IMR-90 (cell line): ENCODE results near the gene NT5C3A. TPM values are rescaled to one million over a fixed set of nuclear protein-coding genes. Genes with fewer than 3 reads are reported as not detected.
A peak's percentile ranks its signal among the peaks of the same experiment; 100 is the strongest.

Experiments used
- ATAC-seq: fragments of 200-7000 bp; cut with Tn5 transposase; 2 replicates; pipeline ENCODE4 v1.9.1; 2020; ENCODE audit warnings: low read depth, mild to moderate bottlenecking, moderate library complexity
- BruUV-seq: library from RNA; stranded (reverse); fragments of 400-500 nt; replicated peaks from 2 replicates; lab custom pipeline; 2021; lab: Mats Ljungman, UMichigan
- CTCF ChIA-PET: fragments of 300-600 bp; formaldehyde crosslinking; extraction: SDS; loops from one replicate; lab custom pipeline; 2021; ENCODE audit warnings: antibody characterized with exemption; lab: Yijun Ruan, JAX
- POLR2A ChIA-PET: fragments of 300-600 bp; sonication (Branson Sonifier 250); formaldehyde crosslinking; loops from one replicate; lab custom pipeline; 2022; ENCODE audit warnings: antibody characterized with exemption; ENCODE audit not compliant: unreplicated experiment; lab: Charles Lee
- DNase-seq: peaks from one replicate; pipeline ENCODE4 v3.0.0; 2013
- H2AFZ ChIP-seq: replicated peaks from 2 replicates; pipeline ENCODE3; 2013; ENCODE audit warnings: low read length, mild to moderate bottlenecking; ENCODE audit not compliant: poor library complexity
- H2AK5ac ChIP-seq: 2 replicates; pipeline ENCODE4 v1.6.1; 2013; ENCODE audit warnings: low read depth, low read length, inconsistent platforms
- H2AK9ac ChIP-seq: replicated peaks from 2 replicates; pipeline ENCODE3; 2013; ENCODE audit warnings: mild to moderate bottlenecking, low read depth, low read length, moderate library complexity; ENCODE audit not compliant: poor library complexity
- H2BK120ac ChIP-seq: 2 replicates; pipeline ENCODE4 v1.6.1; 2013; ENCODE audit warnings: low read depth, low read length, inconsistent platforms
- H2BK15ac ChIP-seq: 3 replicates; pipeline ENCODE4 v1.6.1; 2013; ENCODE audit warnings: low read depth, low read length, inconsistent platforms
- H2BK20ac ChIP-seq: 2 replicates; pipeline ENCODE4 v1.6.1; 2013; ENCODE audit warnings: low read depth, mild to moderate bottlenecking, inconsistent platforms, low read length, moderate library complexity
- H2BK5ac ChIP-seq: 2 replicates; pipeline ENCODE4 v1.6.1; 2013; ENCODE audit warnings: mild to moderate bottlenecking, low read depth, low read length, inconsistent platforms; ENCODE audit not compliant: poor library complexity, severe bottlenecking
- H3K14ac ChIP-seq: replicated peaks from 2 replicates; pipeline ENCODE4 v1.6.1; 2013; ENCODE audit warnings: low read depth, low read length, inconsistent platforms
- H3K18ac ChIP-seq: 2 replicates; pipeline ENCODE4 v1.6.1; 2013; ENCODE audit warnings: low read depth, low read length, control low read depth
- H3K23ac ChIP-seq: 2 replicates; pipeline ENCODE4 v1.6.1; 2013; ENCODE audit warnings: low read depth, low read length, inconsistent platforms
- H3K27ac ChIP-seq: 2 replicates; pipeline ENCODE4 v1.5.1; 2013; ENCODE audit warnings: mild to moderate bottlenecking, control low read depth, low read length; ENCODE audit not compliant: insufficient read depth
- H3K27me3 ChIP-seq: 2 replicates; pipeline ENCODE4 v1.6.1; 2013; ENCODE audit warnings: low read length; ENCODE audit not compliant: control insufficient read depth, insufficient read depth
- H3K36me3 ChIP-seq: 2 replicates; pipeline ENCODE4 v1.6.1; 2013; ENCODE audit warnings: low read length, mixed read lengths; ENCODE audit not compliant: control insufficient read depth, insufficient read depth
- H3K4ac ChIP-seq: 2 replicates; pipeline ENCODE4 v1.6.1; 2013; ENCODE audit warnings: low read depth, low read length, inconsistent platforms
- H3K4me1 ChIP-seq: 2 replicates; pipeline ENCODE4 v1.6.1; 2013; ENCODE audit warnings: low read length, mixed read lengths; ENCODE audit not compliant: control insufficient read depth, insufficient read depth
- H3K4me2 ChIP-seq: 2 replicates; pipeline ENCODE4 v1.6.1; 2013; ENCODE audit warnings: low read depth, mild to moderate bottlenecking, control low read depth, low read length, moderate library complexity
- H3K4me3 ChIP-seq: 2 replicates; pipeline ENCODE4 v1.5.1; 2013; ENCODE audit warnings: low read depth, mild to moderate bottlenecking, control low read depth, low read length, moderate library complexity; ENCODE audit not compliant: insufficient read depth
- H3K56ac ChIP-seq: 2 replicates; pipeline ENCODE4 v1.6.1; 2013; ENCODE audit warnings: low read length, inconsistent platforms; ENCODE audit not compliant: insufficient read depth; ENCODE audit errors: extremely low read depth
- H3K79me1 ChIP-seq, 2 experiments: 2 replicates each; pipeline ENCODE4 v1.6.1; 2013; ENCODE audit warnings: low read length in 2 of 2, inconsistent platforms in 1 of 2, low read depth in 1 of 2
- H3K9ac ChIP-seq: 2 replicates; pipeline ENCODE4 v1.6.1; 2013; ENCODE audit warnings: low read depth, low read length, control low read depth
- H3K9me1 ChIP-seq: 2 replicates; pipeline ENCODE4 v1.6.1; 2013; ENCODE audit warnings: low read length, inconsistent platforms; ENCODE audit not compliant: insufficient read depth
- H3K9me3 ChIP-seq: 2 replicates; pipeline ENCODE4 v1.6.1; 2013; ENCODE audit warnings: low read length; ENCODE audit not compliant: control insufficient read depth, insufficient read depth
- H4K20me1 ChIP-seq: 2 replicates; pipeline ENCODE4 v1.6.1; 2013; ENCODE audit warnings: low read length, inconsistent platforms; ENCODE audit not compliant: insufficient read depth
- H4K5ac ChIP-seq: 2 replicates; pipeline ENCODE4 v1.6.1; 2013; ENCODE audit warnings: mild to moderate bottlenecking, low read depth, low read length, control low read depth
- H4K8ac ChIP-seq, 2 experiments: 2 replicates each; pipeline ENCODE4 v1.6.1; 2013; ENCODE audit warnings: low read depth in 2 of 2, low read length in 2 of 2, control low read depth in 1 of 2, inconsistent platforms in 1 of 2
- H4K91ac ChIP-seq: 2 replicates; pipeline ENCODE4 v1.6.1; 2013; ENCODE audit warnings: low read depth, low read length, inconsistent platforms; ENCODE audit not compliant: insufficient read depth
- CHD1 ChIP-seq: IDR thresholded peaks from 2 replicates; pipeline ENCODE4 v1.6.1; 2012; ENCODE audit warnings: low read depth, low read length, improper control_type of control experiment
- MAFK ChIP-seq: IDR thresholded peaks from 2 replicates; pipeline ENCODE4 v1.6.1; 2012; ENCODE audit warnings: low read depth, low read length, improper control_type of control experiment
- WGBS, 2 experiments: methylation state at CpG; one replicate each; pipeline versions ENCODE4 v1.1.5 to v1.1.7; 2013; ENCODE audit warnings: missing lambda C conversion rate in 2 of 2; ENCODE audit not compliant: insufficient read length in 1 of 2; ENCODE audit errors: extremely low coverage in 2 of 2; 5-methylcytosine and 5-hydroxymethylcytosine counted together
- dilution Hi-C: fragments of 300-500 bp; cut with HindIII; formaldehyde crosslinking; loops from one replicate; pipeline ENCODE4 v1.14.3; 2018; ENCODE audit warnings: low sequenced_read_pairs; ENCODE audit not compliant: unreplicated experiment
- in situ Hi-C: fragments of 300-500 bp; cut with MboI; formaldehyde crosslinking; loops from 3 replicates; pipeline ENCODE4 v1.14.3; 2019; ENCODE audit warnings: low sequenced_read_pairs, inconsistent platforms, mixed read lengths
- intact Hi-C: fragments of 100-400 bp; cut with micrococcal nuclease; formaldehyde crosslinking; loops from 2 replicates; pipeline ENCODE4 v1.10.0; 2022
- polyA plus RNA-seq, 3 experiments: library from polyadenylated mRNA; depleted of rRNA; stranded (reverse); fragments of >200 nt; gene quantifications; 2 replicates each; pipeline ENCODE4 v1.2.3, GENCODE V29; 2012; ENCODE audit warnings: low replicate concordance in 1 of 3
- total RNA-seq: library from RNA; depleted of rRNA; stranded (reverse); fragments of >200 nt; gene quantifications from 2 replicates; pipeline ENCODE4 v1.2.3, GENCODE V29; 2012

The NT5C3A gene
- total and polyA plus RNA-seq, 2 of the 4 experiments (the other 2 are of a cell fraction): 11.3 to 12.2 TPM

DNA sequence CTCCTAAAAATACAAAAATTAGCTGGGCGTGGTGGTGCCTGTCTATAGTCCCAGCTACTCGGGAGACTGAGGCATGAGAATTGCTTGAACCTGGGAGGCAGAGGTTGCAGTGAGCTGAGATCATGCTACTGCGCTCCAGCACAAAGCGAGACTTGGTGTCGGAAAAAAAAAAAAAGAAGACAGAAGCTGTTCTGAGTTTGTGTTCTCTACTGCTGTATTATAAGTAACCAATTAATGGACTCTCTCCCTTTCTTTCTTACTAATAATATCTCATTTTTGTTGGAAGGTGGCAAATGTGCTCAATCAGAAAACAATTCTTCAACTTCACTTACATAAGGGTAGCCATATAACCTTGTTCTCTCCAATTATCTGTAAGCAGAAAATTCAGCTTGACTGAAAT lies 7.4 kb downstream of the NT5C3A start:
- Histone ChIP-seq H2BK120ac (peak overlapping the region; percentile 47; the same call in 1 of the 2 replicates), H3K23ac (0 out of 2 replicates have a peak overlapping the region, but pooled peaks have one; percentile 45), H3K9me1 (no peaks in the 10 kb centered on the region), H2BK5ac (no peak overlapping the region), H3K14ac (peak overlapping the region; percentile 68; the same call in 1 of the 2 replicates), H4K8ac (0 out of 4 replicates have a peak overlapping the region, but pooled peaks of 1 of the 2 experiments have one; percentile 30), H3K4me2 (no peak overlapping the region), H3K4me3 (no peak overlapping the region), H4K91ac (no peak overlapping the region), H2BK20ac (no peak overlapping the region), H3K27me3 (no peaks in the 10 kb centered on the region), H3K56ac (peak overlapping the region; percentile 20; the same call in 1 of the 2 replicates), H4K5ac (no peak overlapping the region), H2AFZ (no peak overlapping the region), H3K4ac (peak overlapping the region; percentile 75), H3K9me3 (no peaks in the 10 kb centered on the region), H3K79me1 (peaks cover 15 to 62% of the 10 kb centered on the region in 2 experiments; a peak in 3 of 4 replicates), H3K4me1 (peaks cover 4% of the 10 kb centered on the region; the same call in 1 of the 2 replicates), H3K36me3 (no peaks in the 10 kb centered on the region; the same call in 1 of the 2 replicates), H2AK9ac (no peak overlapping the region), H3K9ac (no peak overlapping the region), H2AK5ac (peak overlapping the region; percentile 43; the same call in 1 of the 2 replicates), H3K27ac (no peak overlapping the region), H3K18ac (no peak overlapping the region), H2BK15ac (no peak overlapping the region), H4K20me1 (peaks cover 8% of the 10 kb centered on the region; the same call in 1 of the 2 replicates)
- no TSS peak for BruUV-seq
- ChIA-PET CTCF (interaction anchor here (1.2 to 1.3 kb wide), 2 partner anchors 53 to 209 kb away, joined by 4 to 5 read pairs; no protein-coding TSS in a partner anchor), POLR2A (no interaction called here)
- ATAC-seq (no peak), DNase-seq (no peak)
- intact Hi-C loops: no loop called here
- no CpG with 5 or more reads among the region's 5 CpGs for WGBS, 2 experiments
- no peak for TF ChIP-seq MAFK
- no peak for TF ChIP-seq CHD1
- in situ Hi-C loops: no loop called here
- dilution Hi-C loops: no loop called here
